Stimulated activated CD4-positive, alpha-beta T cell treated with anti-CD3 and anti-CD28 coated beads, Interleukin-1b, Interleukin-23, amount 100 ng/mL, for 48 hours (primary cell): Measurements from ENCODE around the gene PGD.
"Not testable (repeated sequence)": the region's sequence is repeated elsewhere in the genome, so short reads cannot be mapped to it uniquely, and the experiment has no call there.

Source experiments
- DNase-seq: peaks from one replicate; pipeline ENCODE4 v3.0.0-alpha.2; 2020

The PGD gene

GRCh38 chr1:10399444-10399941 is 629 bp downstream of the PGD start:
- peak; percentile 4 for DNase-seq

- DNase-seq: no peak
Observed at GRCh38 chr1:10400013-10400412, 1.1 kb downstream of the PGD start.

GRCh38 chr1:10401281-10401680 is 2.4 kb downstream of the PGD start:
- DNase-seq: no peak

- no peak for DNase-seq
Observed at GRCh38 chr1:10402729-10403274, 3.9 kb downstream of the PGD start.

GRCh38 chr1:10407201-10407600 is 8.3 kb downstream of the PGD start:
- no peak for DNase-seq

GRCh38 chr1:10415211-10415930 is 16.5 kb downstream of the PGD start:
- no peak for DNase-seq

GRCh38 chr1:10415967-10416366 is 17.1 kb downstream of the PGD start:
- not testable (repeated sequence) for DNase-seq

- not testable (repeated sequence) for DNase-seq
Observed at GRCh38 chr1:10418741-10419140, 19.9 kb downstream of the PGD start.

GRCh38 chr1:10419351-10419750 is 20.5 kb downstream of the PGD start:
- no peak for DNase-seq

- no peak for DNase-seq
Observed at GRCh38 chr1:10421637-10422036, 22.8 kb downstream of the PGD start.

GRCh38 chr1:10424034-10424433 is 25.2 kb downstream of the PGD start:
- DNase-seq: no peak

GRCh38 chr1:10424651-10425050 is 25.8 kb downstream of the PGD start:
- no peak for DNase-seq

- not testable (repeated sequence) for DNase-seq
Observed at GRCh38 chr1:10425826-10426534, 27.1 kb downstream of the PGD start.

- not testable (repeated sequence) for DNase-seq
Observed at GRCh38 chr1:10426535-10426848, 27.6 kb downstream of the PGD start.

- DNase-seq: no peak
Observed at GRCh38 chr1:10428984-10429383, 30.1 kb downstream of the PGD start.

GRCh38 chr1:10429868-10430215 is 31.0 kb downstream of the PGD start:
- peak; percentile 33 for DNase-seq

GRCh38 chr1:10430216-10431069 is 31.6 kb downstream of the PGD start, which contains the start of gene CENPS:
Gene CENPS, plus strand, starts transcription at chr1:10430433. Its CDS starts 85 bp downstream, at chr1:10430518.
- peak; percentile 91 for DNase-seq

- peak; percentile 17 for DNase-seq
Observed at GRCh38 chr1:10431070-10431730, 32.3 kb downstream of the PGD start.

- DNase-seq: no peak
Observed at GRCh38 chr1:10432910-10433700, 34.2 kb downstream of the PGD start.

GRCh38 chr1:10433790-10434189 is 34.9 kb downstream of the PGD start:
- no peak for DNase-seq

GRCh38 chr1:10434590-10434989 is 35.7 kb downstream of the PGD start:
- DNase-seq: no peak

GRCh38 chr1:10437052-10437451 is 38.2 kb downstream of the PGD start:
- DNase-seq: no peak
